Muscle of back (tissue), 11 donors: ENCODE data around the gene FBXW5. TPM values are rescaled to one million over a fixed set of nuclear protein-coding genes. Genes with fewer than 3 reads are reported as not detected.

Source experiments
- DNase-seq, 3 donors: peaks; one replicate each; pipeline versions ENCODE4 v3.0.0 to v3.0.0-alpha.2; 2013
- polyA plus RNA-seq, 10 donors: library from polyadenylated mRNA; unstranded; fragments of 120-200 nt; gene quantifications; one replicate each; pipeline ENCODE4 v1.2.1, GENCODE V29; 2013; ENCODE audit not compliant: insufficient read length in 10 of 10

The FBXW5 gene
- polyA plus RNA-seq, 10 donors, result 27.4 to 47.9 (median 34.4) TPM

DNA sequence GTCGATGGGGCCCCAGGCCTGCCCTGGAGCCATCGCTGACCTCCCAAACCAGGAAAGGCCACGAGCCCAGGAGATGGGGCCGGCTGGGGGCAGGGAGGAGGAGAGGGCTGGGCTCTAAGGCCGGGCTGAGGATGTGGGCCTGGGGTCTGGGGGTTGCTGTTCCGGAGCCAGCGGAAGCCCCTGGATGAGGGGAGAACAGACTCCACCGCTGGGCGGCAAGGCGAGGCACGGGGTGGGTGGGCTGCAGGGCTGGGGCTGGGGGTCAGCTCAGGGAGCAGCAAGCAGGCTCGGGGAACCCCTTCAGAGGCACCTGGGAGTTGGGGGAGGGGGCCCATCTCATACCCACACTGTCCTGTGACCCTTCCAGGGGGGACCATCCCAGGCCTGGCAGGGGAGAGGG lies 19.2 kb upstream of the FBXW5 start:
- DNase-seq, result no peak

GRCh38 chr9:136963341-136963740 lies 18.8 kb upstream of the FBXW5 start:
- DNase-seq, result no peak

- DNase-seq, result no peak
These were observed 18.2 kb upstream of the FBXW5 start for GRCh38 chr9:136962701-136963248.

GRCh38 chr9:136962163-136962562 lies 17.6 kb upstream of the FBXW5 start:
- DNase-seq, result no peak

GRCh38 chr9:136961279-136962065 lies 16.9 kb upstream of the FBXW5 start:
- peak in 1 of 3 donors; percentile 78 for DNase-seq

DNA sequence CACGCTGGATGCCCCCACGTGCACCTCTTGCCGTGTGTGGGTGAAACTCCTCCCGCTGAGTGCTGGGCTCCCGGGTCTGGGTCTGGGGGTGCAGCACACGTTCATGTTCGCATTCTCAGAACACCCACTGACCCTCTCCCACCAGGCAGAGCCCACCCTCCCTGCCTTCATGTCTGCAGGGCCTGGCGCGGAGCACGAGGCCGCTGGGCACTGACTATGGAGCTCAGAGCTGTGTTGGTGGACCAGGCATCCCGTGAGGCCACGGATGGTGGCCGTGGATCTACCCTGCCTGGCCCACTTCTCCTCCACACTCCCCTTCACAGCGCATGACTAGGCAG lies 16.4 kb upstream of the FBXW5 start:
- no peak for DNase-seq

GRCh38 chr9:136960212-136960937 lies 15.8 kb upstream of the FBXW5 start:
- DNase-seq, result no peak

DNA sequence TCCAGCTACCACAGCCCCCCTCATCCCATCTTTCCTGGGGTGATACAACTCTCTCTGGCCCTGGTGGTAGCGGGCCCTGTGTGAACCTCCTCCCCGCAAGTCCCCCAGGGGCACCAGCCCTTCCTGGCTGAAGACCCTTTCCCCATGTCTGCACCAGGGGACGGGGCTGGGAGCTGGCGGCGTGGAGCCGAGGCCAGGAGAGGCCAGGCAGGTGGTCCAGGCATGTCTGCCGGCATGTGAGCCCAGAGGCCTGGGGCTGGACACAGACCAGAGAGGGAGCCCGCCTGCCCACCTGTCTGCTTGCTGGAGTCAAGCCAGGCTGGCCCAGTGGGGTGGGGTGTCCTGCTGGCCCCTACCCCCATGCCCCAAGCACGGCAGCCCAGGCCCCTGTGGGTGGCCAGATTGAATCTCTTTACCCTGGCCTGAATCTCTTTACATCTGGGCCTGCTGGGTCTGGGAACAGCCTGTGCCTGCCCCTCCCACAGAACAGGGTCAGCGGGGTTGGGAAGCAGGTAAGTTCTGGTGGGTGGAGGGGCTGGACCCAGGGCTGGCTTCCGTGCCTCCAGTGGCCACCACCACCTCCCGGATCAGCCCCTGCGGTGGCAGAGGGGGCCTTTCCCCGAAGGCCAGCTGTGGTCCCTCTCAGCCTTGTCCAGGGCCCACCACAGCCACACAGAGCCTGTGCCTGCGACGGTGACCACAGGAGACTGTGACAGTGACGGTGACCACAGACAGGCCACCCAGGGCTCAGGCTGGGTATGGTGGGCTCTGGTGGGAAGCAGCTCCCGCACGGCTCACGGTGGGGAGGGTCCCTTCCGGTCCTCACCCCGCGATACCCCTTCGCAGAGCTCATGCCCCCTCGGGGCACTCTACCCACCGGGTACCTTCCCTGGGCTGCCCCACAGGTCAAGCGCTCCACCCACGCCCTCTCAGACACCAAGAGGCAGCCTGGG lies 14.6 kb upstream of the FBXW5 start:
- no peak for DNase-seq

- no peak for DNase-seq
These were observed 13.9 kb upstream of the FBXW5 start for GRCh38 chr9:136958473-136958872.

- DNase-seq, result no peak
These were observed 13.4 kb upstream of the FBXW5 start for GRCh38 chr9:136957901-136958300.

- no peak for DNase-seq
These were observed 12.9 kb upstream of the FBXW5 start for GRCh38 chr9:136957461-136957860.

- DNase-seq, result no peak
These were observed 12.1 kb upstream of the FBXW5 start for GRCh38 chr9:136956604-136957003.

DNA sequence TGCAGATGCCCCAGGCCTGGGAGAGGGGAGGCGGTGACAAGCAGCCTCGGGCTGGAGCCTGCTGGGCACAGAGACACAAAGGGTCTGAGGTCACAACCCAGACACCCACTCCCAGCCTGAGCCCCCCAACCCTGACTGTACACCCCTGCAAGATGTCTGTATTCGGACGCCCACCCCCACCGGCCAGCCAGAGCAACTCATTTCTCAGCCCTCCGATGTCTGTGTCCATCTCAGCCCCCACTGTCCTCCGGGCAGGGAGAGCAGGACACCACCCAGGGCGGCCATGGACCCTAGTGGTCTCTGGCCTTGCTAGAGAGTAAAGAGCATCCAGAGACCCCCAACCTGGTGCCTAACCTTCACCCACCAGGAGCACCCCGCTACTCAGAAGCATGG lies 11.4 kb upstream of the FBXW5 start:
- DNase-seq, result no peak

- no peak for DNase-seq
These were observed 10.8 kb upstream of the FBXW5 start for GRCh38 chr9:136955202-136955942.

DNA sequence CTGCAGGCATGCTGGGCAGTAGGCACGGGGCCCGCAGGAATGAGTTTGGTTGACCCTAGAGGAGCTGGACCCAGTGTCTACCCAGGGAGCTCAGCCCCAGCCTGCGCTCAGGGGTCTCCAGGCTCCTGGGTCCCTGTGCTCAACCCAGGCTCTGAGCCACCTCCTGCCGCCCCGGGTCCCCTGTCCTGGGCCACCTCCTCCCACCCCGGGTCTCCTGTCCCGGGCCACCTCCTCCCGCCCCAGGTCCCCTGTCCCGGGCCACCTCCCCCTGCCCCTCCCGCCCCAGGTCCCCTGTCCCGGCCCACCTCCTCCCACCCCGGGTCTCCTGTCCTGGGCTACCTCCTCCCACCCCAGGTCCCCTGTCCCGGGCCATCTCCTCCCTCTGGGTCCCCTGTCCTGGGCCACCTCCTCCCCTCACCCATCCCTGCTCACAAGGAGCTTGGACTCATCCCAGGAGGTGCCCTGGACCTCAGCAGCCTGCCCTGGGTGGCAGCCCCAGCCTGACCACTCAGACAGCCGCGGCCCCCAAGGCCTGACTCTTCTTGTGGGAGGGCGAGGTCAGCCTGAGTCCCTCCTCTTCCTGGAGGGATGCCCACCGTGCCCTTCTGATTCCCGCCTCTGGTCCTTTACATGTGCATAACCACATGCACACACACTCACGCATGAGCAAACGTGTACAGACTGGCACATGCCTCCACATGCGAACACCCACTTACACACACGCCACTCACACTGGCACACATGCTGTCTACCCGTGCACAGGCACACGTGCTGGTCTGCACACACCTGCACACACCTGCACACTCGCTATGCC lies 9.9 kb upstream of the FBXW5 start:
- no peak for DNase-seq

DNA sequence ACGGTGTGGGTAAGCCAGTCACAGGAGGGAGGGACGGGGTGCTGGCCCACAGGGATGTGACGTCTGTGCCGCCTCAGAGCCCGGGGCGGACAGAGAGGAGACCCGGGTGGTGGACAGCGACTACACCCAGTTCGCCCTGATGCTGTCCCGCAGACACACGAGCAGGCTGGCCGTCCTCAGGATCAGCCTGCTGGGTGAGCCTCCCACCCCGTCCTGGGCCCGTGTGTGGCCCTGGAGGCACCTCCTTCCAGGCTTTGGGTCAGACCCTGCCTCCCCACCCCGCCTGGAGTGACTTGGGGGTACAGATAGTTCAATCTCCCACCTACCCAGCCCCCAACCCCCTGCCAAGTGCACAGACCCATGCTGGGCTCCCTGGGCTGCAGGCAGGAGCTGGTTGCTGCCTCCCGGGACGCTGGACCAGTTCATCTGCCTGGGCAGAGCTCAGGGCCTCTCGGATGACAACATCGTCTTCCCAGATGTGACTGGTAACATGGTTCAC lies 9.3 kb upstream of the FBXW5 start:
- DNase-seq, result no peak

- no peak for DNase-seq
These were observed 8.6 kb upstream of the FBXW5 start for GRCh38 chr9:136952876-136953770.

DNA sequence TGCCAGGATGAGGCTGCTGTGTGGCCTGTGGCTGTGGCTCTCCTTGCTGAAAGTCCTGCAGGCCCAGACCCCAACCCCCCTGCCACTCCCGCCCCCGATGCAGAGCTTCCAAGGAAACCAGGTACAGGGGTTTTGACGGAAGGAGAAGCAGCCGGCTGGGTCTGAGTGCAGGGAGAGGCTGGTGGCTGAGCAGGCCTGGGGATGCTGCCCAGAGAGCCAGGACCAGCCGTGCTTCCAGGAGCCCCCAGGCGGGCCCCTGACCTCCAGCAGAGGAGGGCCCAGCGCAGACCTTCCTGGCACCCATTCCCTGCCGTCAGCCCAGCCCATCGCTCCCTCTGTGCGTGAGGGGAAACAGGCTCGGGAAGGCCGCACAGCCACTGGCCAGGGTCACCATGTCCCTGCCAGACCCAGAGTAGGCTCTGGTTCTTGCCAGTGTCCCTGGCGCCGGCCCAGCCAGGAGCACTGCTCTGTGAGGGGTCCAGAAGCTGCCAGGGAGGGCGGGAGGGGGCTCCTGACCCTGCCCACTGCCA lies 7.8 kb upstream of the FBXW5 start:
- no peak for DNase-seq
